ENCODE results near the gene GDF7. TPM values are rescaled to one million over a fixed set of nuclear protein-coding genes. Genes with fewer than 3 reads are reported as not detected.

GDF7 gene
- total and polyA plus RNA-seq, 2 of the 8 experiments (the other 6 are each of a cell fraction or from before 2014, with no cell fraction given) = 0.04 to 0.06 TPM

DNA sequence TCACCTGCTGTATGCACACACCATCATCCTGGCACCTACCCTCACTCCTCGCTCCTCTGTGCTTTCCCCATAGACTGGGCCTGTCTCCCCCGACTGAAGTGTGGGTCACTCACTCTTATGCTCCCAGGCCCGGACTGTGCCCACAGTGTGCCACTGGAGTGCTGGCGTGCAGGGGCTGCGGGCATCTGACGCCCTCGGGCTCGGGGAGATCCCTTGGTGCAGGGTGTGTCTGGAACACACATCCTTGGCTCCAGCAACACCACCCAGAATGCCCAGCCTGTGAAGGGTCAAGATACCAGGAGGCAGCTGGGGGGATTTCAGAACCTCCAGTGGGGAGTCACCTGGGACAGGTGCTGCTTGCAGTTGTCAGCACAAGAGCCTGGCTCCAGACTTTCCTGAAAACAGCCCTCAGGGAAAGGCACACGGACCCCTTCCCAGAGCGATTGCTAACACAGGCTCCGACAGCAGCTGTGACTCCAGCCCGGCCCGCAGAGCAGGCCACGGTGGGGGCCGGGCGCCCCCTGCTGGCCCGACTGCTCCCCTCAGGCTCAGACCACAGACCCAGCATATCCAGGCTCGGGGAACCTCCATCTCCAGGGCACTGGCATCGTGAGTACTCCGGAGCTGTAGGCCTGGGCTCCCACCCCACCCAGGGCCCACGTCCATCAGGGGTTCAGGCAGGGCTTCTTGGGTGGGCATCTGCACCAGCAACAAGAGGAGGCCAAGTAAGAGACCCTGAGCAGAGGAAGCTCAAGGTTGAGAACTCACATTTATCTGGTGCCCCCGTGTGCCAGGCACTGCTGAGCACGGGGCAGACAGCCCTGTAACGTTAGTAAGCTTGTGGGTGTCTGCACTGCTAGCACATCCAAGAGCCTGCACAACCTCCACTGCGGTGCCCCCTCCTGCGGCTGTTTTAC, 24.6 kb upstream of the GDF7 start (continued):
- TF ChIP-seq, protein P1, sequence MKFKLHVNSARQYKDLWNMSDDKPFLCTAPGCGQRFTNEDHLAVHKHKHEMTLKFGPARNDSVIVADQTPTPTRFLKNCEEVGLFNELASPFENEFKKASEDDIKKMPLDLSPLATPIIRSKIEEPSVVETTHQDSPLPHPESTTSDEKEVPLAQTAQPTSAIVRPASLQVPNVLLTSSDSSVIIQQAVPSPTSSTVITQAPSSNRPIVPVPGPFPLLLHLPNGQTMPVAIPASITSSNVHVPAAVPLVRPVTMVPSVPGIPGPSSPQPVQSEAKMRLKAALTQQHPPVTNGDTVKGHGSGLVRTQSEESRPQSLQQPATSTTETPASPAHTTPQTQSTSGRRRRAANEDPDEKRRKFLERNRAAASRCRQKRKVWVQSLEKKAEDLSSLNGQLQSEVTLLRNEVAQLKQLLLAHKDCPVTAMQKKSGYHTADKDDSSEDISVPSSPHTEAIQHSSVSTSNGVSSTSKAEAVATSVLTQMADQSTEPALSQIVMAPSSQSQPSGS (IDR thresholded peaks at IDR 0.05; ENCODE audit: low read length) = no peak
- TF ChIP-seq, protein P2, sequence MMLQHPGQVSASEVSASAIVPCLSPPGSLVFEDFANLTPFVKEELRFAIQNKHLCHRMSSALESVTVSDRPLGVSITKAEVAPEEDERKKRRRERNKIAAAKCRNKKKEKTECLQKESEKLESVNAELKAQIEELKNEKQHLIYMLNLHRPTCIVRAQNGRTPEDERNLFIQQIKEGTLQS (IDR thresholded peaks at IDR 0.05; ENCODE audit: insufficient read depth, low read depth, low read length) = no peak
- TF ChIP-seq GABPA (IDR thresholded peaks at IDR 0.05; ENCODE audit: borderline replicate concordance, insufficient read depth, low read length) = peak; percentile 56; the same call in 1 of the 2 replicates

Measured in H1 (cell line).